HG02884 (cell line): ENCODE results near the gene ARHGAP23.

Experiments
- ATAC-seq: cut with Tn5 transposase; IDR thresholded peaks from one replicate; pipeline ENCODE4 v1.9.1; 2021; ENCODE audit warnings: mild to moderate bottlenecking, moderate library complexity; ENCODE audit not compliant: unreplicated experiment

Gene ARHGAP23

GRCh38 chr17:38440614-38441397 is 12.5 kb downstream of the ARHGAP23 start:
- no peak for ATAC-seq

GRCh38 chr17:38441429-38442061 is 13.3 kb downstream of the ARHGAP23 start:
- ATAC-seq: no peak

- no peak for ATAC-seq
Measured at GRCh38 chr17:38442548-38442947, 14.3 kb downstream of the ARHGAP23 start.

- ATAC-seq: no peak
Measured at GRCh38 chr17:38443356-38444031, 15.2 kb downstream of the ARHGAP23 start.

GRCh38 chr17:38444151-38444550 is 15.9 kb downstream of the ARHGAP23 start:
- ATAC-seq: no peak

GRCh38 chr17:38447502-38448085 is 19.3 kb downstream of the ARHGAP23 start:
- ATAC-seq: no peak

GRCh38 chr17:38448208-38448771 is 20.0 kb downstream of the ARHGAP23 start:
- ATAC-seq: no peak

GRCh38 chr17:38449364-38449763 is 21.1 kb downstream of the ARHGAP23 start:
- ATAC-seq: no peak

- ATAC-seq: no peak
Measured at GRCh38 chr17:38450557-38451029, 22.3 kb downstream of the ARHGAP23 start.

GRCh38 chr17:38451030-38451839 is 23.0 kb downstream of the ARHGAP23 start:
- no peak for ATAC-seq

- no peak for ATAC-seq
Measured at GRCh38 chr17:38451840-38452529, 23.7 kb downstream of the ARHGAP23 start.

- ATAC-seq: no peak
Measured at GRCh38 chr17:38452719-38453118, 24.5 kb downstream of the ARHGAP23 start.

- no peak for ATAC-seq
Measured at GRCh38 chr17:38453951-38454421, 25.7 kb downstream of the ARHGAP23 start.

- no peak for ATAC-seq
Measured at GRCh38 chr17:38454532-38454931, 26.3 kb downstream of the ARHGAP23 start.

- no peak for ATAC-seq
Measured at GRCh38 chr17:38455288-38455915, 27.1 kb downstream of the ARHGAP23 start.

GRCh38 chr17:38456031-38456815 is 28.0 kb downstream of the ARHGAP23 start:
- ATAC-seq: no peak

GRCh38 chr17:38457577-38458371 is 29.5 kb downstream of the ARHGAP23 start:
- no peak for ATAC-seq
